ENCODE results near the gene ERC1.

ERC1 gene

DNA sequence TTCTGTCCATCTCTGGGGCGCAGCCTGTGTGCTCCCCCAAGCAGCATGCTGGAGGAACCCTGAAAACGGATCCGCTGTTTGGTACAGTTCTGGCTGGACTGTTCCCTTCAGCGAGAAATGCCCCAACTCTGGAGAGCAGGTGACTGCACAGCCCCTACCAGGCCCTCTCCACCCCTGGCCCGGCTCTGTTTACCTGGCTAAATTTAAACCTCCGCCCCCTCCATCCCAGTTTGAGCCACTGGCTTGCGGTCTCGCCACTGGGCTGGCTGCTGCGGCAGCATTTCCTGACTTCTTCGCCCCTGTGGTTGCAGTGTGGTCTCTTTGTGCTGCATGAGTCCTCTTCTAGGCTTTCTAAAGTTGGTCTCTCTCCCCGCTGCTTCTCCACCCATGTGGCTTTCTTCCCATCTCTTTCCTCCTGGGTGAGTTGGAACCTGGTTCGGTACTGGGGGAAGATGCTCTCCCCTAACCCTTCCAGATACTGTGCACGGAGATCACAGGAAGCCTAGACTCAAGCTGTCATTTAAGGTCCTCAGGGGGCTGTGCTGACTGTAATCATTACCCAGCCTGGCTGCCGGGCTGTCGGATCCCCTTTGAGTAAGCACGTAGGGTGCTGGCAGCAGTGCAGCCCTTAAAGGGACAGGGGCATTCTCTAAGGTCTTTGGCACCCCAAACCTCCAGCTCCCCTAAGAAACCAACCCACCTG, 542.7 kb downstream of the ERC1 start:
- peaks cover 90% of the 10 kb centered on the region for H3K79me2 ChIP-seq (ENCODE audit: insufficient read depth, low read depth)
- TF ChIP-seq, protein P1, sequence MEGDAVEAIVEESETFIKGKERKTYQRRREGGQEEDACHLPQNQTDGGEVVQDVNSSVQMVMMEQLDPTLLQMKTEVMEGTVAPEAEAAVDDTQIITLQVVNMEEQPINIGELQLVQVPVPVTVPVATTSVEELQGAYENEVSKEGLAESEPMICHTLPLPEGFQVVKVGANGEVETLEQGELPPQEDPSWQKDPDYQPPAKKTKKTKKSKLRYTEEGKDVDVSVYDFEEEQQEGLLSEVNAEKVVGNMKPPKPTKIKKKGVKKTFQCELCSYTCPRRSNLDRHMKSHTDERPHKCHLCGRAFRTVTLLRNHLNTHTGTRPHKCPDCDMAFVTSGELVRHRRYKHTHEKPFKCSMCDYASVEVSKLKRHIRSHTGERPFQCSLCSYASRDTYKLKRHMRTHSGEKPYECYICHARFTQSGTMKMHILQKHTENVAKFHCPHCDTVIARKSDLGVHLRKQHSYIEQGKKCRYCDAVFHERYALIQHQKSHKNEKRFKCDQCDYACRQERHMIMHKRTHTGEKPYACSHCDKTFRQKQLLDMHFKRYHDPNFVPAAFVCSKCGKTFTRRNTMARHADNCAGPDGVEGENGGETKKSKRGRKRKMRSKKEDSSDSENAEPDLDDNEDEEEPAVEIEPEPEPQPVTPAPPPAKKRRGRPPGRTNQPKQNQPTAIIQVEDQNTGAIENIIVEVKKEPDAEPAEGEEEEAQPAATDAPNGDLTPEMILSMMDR (conservative IDR thresholded peaks at IDR 0.05; ENCODE audit: low read depth, low read length), result 0 out of 2 replicates have a peak, but pooled peaks have one; percentile 9
- peak overlapping the region; percentile 94 for H3K27ac ChIP-seq
- H4K20me1 ChIP-seq (ENCODE audit: insufficient read depth), result peaks cover 44% of the 10 kb centered on the region
- peak overlapping the region; percentile 94 for H3K9ac ChIP-seq
- H3K27me3 ChIP-seq (ENCODE audit: insufficient read depth, low read depth), result no peaks in the 10 kb centered on the region
- no peak overlapping the region for H3K4me3 ChIP-seq (IDR thresholded peaks at IDR 0.05; ENCODE audit: insufficient read depth, low read depth, low read length)
- peaks cover 5% of the 10 kb centered on the region; the same call in 1 of the 2 replicates for H3K36me3 ChIP-seq (ENCODE audit: insufficient read depth)
- peak overlapping the region; percentile 94 for H3K4me2 ChIP-seq
- H3K4me1 ChIP-seq (ENCODE audit: low read depth, poor library complexity, severe bottlenecking), result peaks cover 53% of the 10 kb centered on the region
- no peak overlapping the region for H2AFZ ChIP-seq (ENCODE audit: low read depth)

DNA sequence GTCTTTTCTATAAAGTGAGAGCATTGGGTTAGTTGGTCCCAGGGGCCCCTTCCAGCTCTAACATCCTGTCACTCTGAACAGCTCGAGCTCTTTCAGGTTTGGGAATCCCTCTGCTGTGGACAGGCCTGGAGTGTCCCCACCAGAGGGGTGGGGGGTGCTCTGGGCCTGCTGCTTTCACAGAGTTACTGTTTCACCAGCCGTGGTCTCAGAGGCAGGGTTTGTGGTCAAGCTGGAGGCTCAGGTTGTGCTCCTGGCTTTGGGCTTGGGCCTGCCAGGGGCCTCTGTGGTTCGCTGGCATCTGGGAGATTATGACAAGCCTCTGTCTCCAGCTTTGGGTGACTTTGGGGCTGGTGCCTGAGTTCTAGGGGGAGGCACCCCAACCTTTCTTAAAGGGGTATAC, 543.7 kb downstream of the ERC1 start:
- H3K27ac ChIP-seq, result peak overlapping the region; percentile 94

DNA sequence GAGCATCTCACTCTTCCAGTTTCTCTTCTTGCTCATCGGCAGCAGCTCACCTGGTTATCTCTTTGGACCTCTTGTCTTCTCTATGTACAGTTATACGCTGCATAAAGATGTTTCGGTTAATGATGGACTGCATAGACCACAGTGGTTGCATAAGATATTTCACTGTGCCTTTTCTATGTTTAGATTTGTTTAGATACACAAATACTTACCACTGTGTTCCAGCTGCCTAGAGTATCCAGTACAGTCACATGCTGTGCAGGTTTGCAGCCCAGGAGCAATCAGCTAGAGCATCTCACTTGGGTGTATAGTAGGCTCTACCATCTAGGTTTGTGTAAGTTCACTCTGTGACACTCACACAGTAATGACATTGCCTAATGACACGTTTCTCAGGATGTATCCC, 545.8 kb downstream of the ERC1 start:
- Histone ChIP-seq H3K4me3 (IDR thresholded peaks at IDR 0.05; ENCODE audit: insufficient read depth, low read depth, low read length) (no peak overlapping the region), H4K20me1 (ENCODE audit: insufficient read depth) (peaks cover 65% of the 10 kb centered on the region), H3K4me1 (ENCODE audit: low read depth, poor library complexity, severe bottlenecking) (peaks cover 75% of the 10 kb centered on the region), H3K9ac (no peak overlapping the region), H3K27ac (no peak overlapping the region), H3K4me2 (peak overlapping the region; percentile 94; the same call in 1 of the 2 replicates), H3K36me3 (ENCODE audit: insufficient read depth) (peaks cover 8% of the 10 kb centered on the region; the same call in 1 of the 2 replicates), H3K27me3 (ENCODE audit: insufficient read depth, low read depth) (no peaks in the 10 kb centered on the region), H3K79me2 (ENCODE audit: insufficient read depth, low read depth) (peaks cover 100% of the 10 kb centered on the region), H2AFZ (ENCODE audit: low read depth) (no peak overlapping the region)
- TF ChIP-seq, protein P1 (conservative IDR thresholded peaks at IDR 0.05; ENCODE audit: low read depth, low read length), result no peak

More for the DNA sequence above, 543.7 kb downstream of the ERC1 start:
- TF ChIP-seq, protein P1 (conservative IDR thresholded peaks at IDR 0.05; ENCODE audit: low read depth, low read length), result no peak
- no peak overlapping the region for H3K4me3 ChIP-seq (IDR thresholded peaks at IDR 0.05; ENCODE audit: insufficient read depth, low read depth, low read length)
- H3K79me2 ChIP-seq (ENCODE audit: insufficient read depth, low read depth), result peaks cover 90% of the 10 kb centered on the region
- H4K20me1 ChIP-seq (ENCODE audit: insufficient read depth), result peaks cover 53% of the 10 kb centered on the region
- no peak overlapping the region for H2AFZ ChIP-seq (ENCODE audit: low read depth)
- no peaks in the 10 kb centered on the region for H3K27me3 ChIP-seq (ENCODE audit: insufficient read depth, low read depth)
- H3K36me3 ChIP-seq (ENCODE audit: insufficient read depth), result peaks cover 5% of the 10 kb centered on the region; the same call in 1 of the 2 replicates
- H3K4me1 ChIP-seq (ENCODE audit: low read depth, poor library complexity, severe bottlenecking), result peaks cover 56% of the 10 kb centered on the region
- peak overlapping the region; percentile 94; the same call in 1 of the 2 replicates for H3K9ac ChIP-seq
- peak overlapping the region; percentile 94 for H3K4me2 ChIP-seq

DNA sequence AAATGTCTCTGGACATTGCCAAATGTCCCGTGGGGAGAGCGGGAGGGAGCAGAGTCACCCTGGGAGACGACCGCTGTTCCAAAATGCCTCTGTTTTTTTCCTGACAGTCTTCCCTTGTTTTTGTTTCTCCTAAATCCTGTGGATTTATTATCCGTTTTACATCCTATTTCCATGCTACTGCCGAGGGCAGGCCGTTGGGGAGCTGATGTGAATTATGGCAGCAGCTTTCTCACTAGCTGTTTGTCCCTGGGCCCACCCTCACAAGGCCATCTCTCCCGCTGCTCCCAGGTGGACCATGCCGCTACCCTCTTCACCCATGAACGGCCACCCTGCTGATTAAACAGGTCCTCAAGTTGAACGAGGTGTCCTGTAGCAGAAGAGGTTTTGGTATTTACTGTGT, 548.1 kb downstream of the ERC1 start:
- TF ChIP-seq, protein P1 (conservative IDR thresholded peaks at IDR 0.05; ENCODE audit: low read depth, low read length), result no peak
- Histone ChIP-seq H3K27me3 (ENCODE audit: insufficient read depth, low read depth) (no peaks in the 10 kb centered on the region), H2AFZ (ENCODE audit: low read depth) (no peak overlapping the region), H3K4me1 (ENCODE audit: low read depth, poor library complexity, severe bottlenecking) (peaks cover 92% of the 10 kb centered on the region), H3K27ac (no peak overlapping the region), H3K36me3 (ENCODE audit: insufficient read depth) (peaks cover 3% of the 10 kb centered on the region; the same call in 1 of the 2 replicates), H3K4me3 (IDR thresholded peaks at IDR 0.05; ENCODE audit: insufficient read depth, low read depth, low read length) (no peak overlapping the region), H3K9ac (no peak overlapping the region), H3K4me2 (no peak overlapping the region), H4K20me1 (ENCODE audit: insufficient read depth) (peaks cover 70% of the 10 kb centered on the region), H3K79me2 (ENCODE audit: insufficient read depth, low read depth) (peaks cover 100% of the 10 kb centered on the region)
